NCI-H748 (cell line): ENCODE data around the gene OSBPL2.
A peak's percentile ranks its signal among the peaks of the same experiment; 100 is the strongest.

Experiments used
- DNase-seq: peaks from one replicate; lab custom pipeline; 2025; ENCODE audit not compliant: unreplicated experiment; lab: John Stamatoyannopoulos, UW

OSBPL2 gene

GRCh38 chr20:62232770-62233645 is 5.3 kb upstream of the OSBPL2 start:
- no peak for DNase-seq

GRCh38 chr20:62233684-62234083 is 4.6 kb upstream of the OSBPL2 start:
- no peak for DNase-seq

- no peak for DNase-seq
Measured at GRCh38 chr20:62234339-62234738, 4.0 kb upstream of the OSBPL2 start.

GRCh38 chr20:62235001-62235776 is 3.1 kb upstream of the OSBPL2 start:
- DNase-seq, result no peak

GRCh38 chr20:62235777-62236157 is 2.6 kb upstream of the OSBPL2 start:
- DNase-seq, result no peak

GRCh38 chr20:62236200-62236599 is 2.1 kb upstream of the OSBPL2 start:
- DNase-seq, result no peak

GRCh38 chr20:62236766-62237513 is 1.4 kb upstream of the OSBPL2 start:
- peak; percentile 73 for DNase-seq

GRCh38 chr20:62237514-62237800 is 864 bp upstream of the OSBPL2 start:
- no peak for DNase-seq

GRCh38 chr20:62238569-62239277 is 402 bp downstream of the OSBPL2 start:
- peak; percentile 44 for DNase-seq

- DNase-seq, result no peak
Measured at GRCh38 chr20:62239278-62239879, 1.1 kb downstream of the OSBPL2 start.

GRCh38 chr20:62240020-62240685 is 1.8 kb downstream of the OSBPL2 start:
- DNase-seq, result no peak

- no peak for DNase-seq
Measured at GRCh38 chr20:62241506-62241905, 3.2 kb downstream of the OSBPL2 start.

- DNase-seq, result no peak
Measured at GRCh38 chr20:62242176-62242575, 3.9 kb downstream of the OSBPL2 start.

GRCh38 chr20:62243106-62243505 is 4.8 kb downstream of the OSBPL2 start:
- no peak for DNase-seq

- DNase-seq, result no peak
Measured at GRCh38 chr20:62243906-62244515, 5.7 kb downstream of the OSBPL2 start.

- DNase-seq, result no peak
Measured at GRCh38 chr20:62244644-62245108, 6.4 kb downstream of the OSBPL2 start.

GRCh38 chr20:62245911-62246280 is 7.6 kb downstream of the OSBPL2 start:
- no peak for DNase-seq

- no peak for DNase-seq
Measured at GRCh38 chr20:62246431-62246830, 8.1 kb downstream of the OSBPL2 start.

- DNase-seq, result no peak
Measured at GRCh38 chr20:62246872-62247652, 8.7 kb downstream of the OSBPL2 start.
